Colon (tissue), 2 donors: ENCODE measurements around the gene PSD2.

Experiments used
- FAIRE-seq: peaks from 2 replicates; lab custom pipeline; 2012; peaks lifted over from hg19 to GRCh38; lab: Jason Lieb, UNC
- donor health status: control.
- donor health status: control.

The PSD2 gene

DNA sequence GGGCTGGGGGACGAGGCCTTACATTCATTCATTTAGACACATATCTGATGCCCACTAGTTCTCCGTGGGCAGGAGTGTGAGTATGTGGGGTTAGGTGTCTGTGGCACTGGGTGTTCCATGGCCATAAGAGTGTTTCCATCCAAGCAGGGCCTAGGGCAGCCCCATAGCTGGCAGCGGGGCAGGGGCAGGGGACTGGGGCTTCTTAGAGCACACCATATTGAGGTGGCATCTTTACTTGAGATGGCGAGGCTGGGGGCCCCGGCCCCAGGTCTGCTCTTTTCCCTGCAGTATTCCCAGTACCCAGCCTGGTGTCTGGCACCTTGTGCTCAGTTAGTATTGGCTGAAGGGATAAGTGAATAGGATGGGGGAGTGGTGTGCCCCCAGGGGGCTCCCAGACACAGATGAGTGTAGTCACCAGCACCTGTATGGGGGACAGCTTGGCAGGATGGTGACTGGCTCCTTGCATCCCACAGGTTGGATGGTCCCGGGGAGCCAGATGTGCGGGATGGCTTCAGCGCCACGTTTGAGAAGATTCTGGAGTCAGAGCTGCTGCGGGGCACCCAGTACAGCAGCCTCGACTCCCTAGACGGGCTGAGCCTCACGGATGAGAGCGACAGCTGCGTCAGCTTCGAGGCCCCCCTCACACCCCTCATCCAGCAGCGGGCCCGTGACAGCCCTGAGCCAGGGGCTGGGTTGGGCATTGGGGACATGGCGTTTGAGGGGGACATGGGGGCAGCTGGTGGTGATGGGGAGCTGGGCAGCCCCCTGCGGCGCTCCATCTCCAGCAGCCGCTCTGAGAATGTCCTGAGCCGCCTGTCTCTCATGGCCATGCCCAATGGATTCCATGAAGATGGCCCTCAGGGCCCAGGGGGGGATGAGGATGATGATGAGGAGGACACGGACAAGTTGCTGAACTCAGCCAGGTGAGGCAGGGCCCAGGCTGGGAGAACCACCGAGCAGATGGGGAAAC lies 17.5 kb downstream of the PSD2 start:
- FAIRE-seq = no peak

- FAIRE-seq = no peak
These were observed 18.6 kb downstream of the PSD2 start for GRCh38 chr5:139814191-139814601.

DNA sequence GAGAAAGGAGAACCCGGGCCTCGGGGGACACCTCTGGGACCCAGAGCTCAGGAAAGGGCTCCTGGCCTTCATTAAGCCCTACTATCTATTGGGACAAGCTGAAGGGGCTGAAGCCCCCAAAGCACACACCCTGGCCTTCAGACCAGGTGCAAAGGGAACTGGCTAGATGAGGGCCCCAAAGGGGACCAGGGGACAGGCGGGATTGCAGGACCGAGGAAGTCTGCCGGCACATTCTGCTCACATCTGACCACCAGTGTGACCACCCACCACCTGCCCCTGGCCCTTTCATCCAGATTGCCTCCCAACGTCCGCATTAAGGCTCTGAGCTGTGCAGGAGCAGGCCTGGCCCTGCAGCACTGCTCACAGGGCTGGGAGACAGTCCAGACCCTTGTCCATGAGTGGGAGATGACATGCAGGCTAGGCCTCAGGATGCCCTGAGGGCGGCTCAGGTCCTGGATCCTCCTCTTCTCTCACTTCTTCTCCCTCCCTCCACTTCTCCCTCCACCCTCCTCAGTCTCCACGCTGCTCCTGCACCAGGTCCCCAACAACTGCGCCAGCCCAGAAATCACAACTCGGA lies 19.2 kb downstream of the PSD2 start:
- no peak for FAIRE-seq

DNA sequence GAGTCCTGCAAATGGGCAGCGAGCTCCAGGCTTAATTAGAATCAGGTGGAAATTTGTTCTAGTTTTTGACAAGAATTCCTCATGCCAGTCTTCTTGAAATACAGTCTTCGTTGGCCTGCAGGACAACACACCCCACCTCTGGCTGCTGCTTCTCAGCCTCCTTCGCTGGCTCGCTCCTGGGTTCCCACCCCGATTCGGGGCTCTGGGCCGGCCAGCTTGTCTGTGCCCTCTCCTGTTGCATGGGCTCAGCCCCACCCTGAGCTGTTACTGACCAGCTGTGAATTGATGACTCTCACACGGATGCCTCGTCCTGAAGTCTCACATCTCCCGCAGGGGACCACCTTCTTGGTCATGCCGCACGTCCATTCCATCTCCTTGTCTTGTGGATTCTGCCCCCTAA lies 21.0 kb downstream of the PSD2 start:
- FAIRE-seq = no peak

GRCh38 chr5:139817362-139817761 lies 21.8 kb downstream of the PSD2 start:
- FAIRE-seq = no peak

GRCh38 chr5:139817970-139818369 lies 22.4 kb downstream of the PSD2 start:
- no peak for FAIRE-seq

- FAIRE-seq = no peak
These were observed 24.5 kb downstream of the PSD2 start for GRCh38 chr5:139820130-139820529.

GRCh38 chr5:139820606-139821005 lies 25.0 kb downstream of the PSD2 start:
- FAIRE-seq = no peak

- FAIRE-seq = no peak
These were observed 26.4 kb downstream of the PSD2 start for GRCh38 chr5:139821806-139822552.

DNA sequence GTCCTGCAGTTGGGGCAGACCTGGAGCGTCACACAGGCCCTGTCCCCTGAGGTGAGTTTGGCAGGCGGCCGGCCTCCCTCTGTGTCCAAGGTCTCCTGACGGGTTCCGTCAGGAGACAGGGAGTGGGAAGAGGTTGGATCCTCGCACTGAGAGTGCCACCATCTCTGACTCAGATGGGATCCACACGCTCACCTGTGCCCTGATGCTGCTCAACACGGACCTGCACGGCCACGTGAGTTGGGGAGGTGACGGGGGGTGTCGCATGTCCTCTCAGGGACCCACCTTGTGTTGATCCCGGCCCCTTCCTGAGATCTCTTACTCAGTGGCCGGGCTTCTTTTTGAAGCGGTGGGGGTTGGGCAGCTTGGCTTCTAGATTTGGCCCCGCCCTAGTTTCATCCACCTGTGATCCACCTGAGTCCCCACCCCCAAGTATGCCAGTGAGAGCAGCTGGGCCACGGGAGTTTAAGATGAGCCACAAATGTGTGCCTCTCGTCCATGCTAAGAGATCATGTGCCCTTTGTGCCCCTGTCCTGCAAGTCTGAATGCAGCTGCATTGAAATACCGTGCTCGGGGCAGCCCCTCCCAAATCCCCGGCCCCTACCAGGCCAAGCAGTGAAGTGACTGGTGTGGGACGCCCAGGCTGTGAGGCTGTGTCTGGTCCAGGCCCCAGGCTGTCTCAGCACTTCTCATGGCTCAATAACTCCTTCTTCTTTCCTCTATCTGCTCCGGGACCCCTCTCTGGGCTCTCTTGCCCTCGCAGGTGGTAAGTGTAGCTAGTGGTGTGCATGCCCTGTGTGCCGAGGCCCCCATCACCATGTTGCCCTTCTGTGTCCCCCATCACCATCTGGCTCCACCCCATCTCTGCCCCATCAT lies 27.2 kb downstream of the PSD2 start:
- FAIRE-seq = no peak

DNA sequence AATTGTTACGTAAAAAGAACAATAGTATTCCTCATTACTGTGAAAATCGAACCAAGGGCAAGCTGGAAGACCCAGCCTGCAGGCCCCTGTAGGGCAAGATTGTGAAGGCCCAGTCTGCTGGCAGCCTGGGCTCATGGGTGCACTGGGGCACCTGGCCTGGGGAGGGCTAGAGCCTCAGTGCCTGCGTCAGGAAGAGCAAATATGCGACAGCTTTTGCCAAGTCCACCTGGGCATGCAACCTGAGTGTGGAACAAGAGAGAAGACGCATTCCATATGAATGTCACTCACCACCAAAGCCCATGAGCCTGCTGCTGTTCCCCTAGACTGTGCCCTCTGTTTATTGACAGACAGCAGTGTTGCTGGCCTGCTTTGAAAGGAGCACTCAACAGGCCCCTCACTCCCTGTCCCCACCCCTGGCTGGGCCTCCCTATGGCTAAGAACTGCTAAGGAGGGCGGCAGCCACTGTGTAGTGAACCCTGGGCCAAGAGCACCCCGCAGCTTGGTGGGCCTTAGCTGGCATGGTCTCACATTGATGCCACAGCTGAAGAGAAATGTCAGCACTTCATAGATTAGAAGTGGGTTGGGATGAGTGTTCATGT lies 28.2 kb downstream of the PSD2 start:
- FAIRE-seq = no peak

DNA sequence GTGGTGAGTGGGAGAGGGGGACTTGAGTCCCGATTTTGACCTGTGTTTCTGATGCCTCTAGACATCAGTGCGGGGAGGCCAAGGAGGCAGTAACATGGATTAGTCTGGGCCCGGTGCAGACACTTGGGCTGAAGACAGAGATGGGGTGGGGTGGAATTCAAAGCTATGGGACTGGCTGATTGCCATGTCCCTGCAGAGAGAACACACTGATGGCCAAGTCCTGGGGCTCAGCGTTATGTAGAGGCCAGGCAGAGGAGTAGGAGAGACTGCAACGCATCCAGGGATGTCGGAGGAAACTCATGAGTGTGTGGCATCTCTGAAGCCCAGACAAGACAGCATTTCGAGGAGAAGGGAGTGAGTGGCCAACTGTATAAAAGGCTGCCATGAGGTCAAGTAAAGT lies 30.1 kb downstream of the PSD2 start:
- no peak for FAIRE-seq

DNA sequence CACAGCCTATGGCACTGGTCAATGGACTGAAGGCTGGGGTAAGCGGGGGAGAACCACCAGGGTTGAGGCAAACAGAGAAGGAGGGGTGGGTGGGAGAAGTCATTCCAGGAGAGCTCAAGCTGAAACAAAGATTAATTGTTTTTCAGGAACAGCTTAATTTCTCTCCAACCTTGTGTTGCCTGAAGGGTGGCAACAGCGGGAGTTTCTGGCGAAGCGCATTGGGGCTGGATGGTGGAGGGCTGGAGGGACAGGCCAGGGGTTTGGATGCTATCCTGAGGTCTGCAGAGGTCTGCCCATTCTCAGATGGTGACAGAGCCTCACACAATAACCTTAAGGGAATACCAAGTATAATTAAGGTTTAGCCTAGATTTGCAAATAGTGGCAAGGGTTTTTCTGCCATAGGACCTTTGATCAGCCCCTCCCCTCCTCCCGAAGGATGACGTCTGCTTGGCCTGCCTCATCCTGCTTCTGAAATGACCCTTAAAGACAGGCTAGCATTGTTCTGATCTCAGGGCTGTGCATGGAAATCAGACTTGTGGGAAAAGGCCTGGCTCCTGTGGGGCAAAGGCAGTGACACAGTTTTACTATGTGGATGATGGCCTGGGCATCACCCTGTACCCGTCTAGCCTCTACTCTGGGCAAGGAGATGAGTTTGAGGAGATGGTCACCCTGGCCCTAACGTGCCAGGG lies 32.7 kb downstream of the PSD2 start:
- FAIRE-seq = no peak

DNA sequence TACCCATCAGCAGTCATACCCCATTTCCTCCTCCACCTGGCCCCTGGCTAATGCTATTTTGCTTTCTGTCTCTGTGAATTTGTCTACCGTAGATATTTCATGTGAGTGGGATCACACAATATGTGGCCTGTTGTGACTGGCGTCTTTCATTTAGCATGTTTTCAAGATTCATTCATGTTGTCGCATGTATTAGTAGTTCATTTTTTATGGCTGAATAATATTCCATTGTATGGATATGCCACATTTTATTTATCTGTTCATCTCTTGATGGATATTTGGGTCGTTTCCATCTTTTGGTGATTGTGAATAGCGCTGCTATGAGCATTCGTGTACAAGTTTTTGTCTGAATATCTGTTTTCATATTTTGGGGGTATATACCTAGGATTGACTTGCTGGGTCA lies 33.9 kb downstream of the PSD2 start:
- FAIRE-seq = no peak

DNA sequence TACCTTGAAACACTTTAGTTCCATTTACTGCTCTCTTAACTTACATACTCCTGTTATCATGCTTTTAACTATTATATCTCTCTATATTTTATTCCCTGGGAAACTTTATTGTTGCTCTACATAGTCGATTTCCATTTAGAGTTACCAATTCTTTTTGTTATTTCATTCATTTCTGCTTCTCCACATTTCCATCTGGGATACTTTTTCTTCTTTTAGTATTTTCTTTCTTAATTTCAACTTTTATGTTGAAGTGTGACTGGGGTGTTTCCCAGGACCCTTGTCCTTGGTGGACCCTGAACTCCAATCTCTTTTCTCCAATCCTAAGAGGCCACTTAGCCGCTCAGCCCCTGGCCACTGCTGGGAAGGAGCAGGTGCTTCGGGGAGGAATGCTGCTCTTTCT lies 36.0 kb downstream of the PSD2 start:
- FAIRE-seq = no peak

DNA sequence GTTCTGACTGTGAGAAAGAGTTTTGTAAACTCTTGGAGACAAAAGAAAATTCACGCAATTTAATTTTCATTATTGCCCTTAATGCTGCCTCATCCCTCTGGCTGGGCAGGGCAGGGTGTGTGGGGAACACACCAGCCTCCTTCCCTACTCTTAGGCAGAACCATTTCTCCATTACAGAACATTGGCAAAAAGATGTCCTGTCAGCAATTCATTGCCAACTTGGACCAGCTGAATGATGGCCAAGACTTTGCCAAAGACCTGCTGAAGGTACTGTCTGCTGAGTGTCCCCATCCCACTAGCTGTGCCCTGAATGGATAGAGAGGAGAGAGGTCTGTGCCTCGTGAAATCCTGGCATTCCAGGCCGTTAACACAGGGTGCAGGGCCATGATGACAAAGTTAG lies 37.9 kb downstream of the PSD2 start:
- no peak for FAIRE-seq

DNA sequence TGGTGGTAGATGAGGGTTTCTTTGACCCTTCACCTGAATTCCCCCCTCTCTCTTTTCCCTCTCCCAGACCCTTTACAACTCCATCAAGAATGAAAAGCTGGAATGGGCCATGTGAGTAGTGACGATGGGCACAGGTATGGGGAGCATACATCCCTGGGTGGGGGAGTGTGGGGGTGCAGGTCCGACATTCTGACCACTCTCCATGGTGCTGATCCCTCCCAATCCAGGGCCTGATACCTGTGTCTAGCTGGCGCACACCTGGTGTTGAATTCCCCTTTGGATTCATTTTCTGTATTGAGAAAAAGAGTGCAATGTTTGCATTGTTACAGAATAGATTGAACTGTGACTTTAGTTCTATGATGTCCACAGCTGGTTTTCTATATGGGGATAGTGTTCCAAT lies 40.0 kb downstream of the PSD2 start:
- no peak for FAIRE-seq

- FAIRE-seq = no peak
These were observed 41.0 kb downstream of the PSD2 start for GRCh38 chr5:139836469-139837208.

- FAIRE-seq = no peak
These were observed 42.2 kb downstream of the PSD2 start for GRCh38 chr5:139837711-139838380.
